Nephron progenitor cell (in vitro differentiated cells): ENCODE results near the gene TLR1.

Experiments
- DNase-seq: peaks from one replicate; pipeline ENCODE4 v3.0.0; 2021
- H3K27ac Mint-ChIP-seq: 2 replicates; pipeline ENCODE4 v1.8.0; 2021; ENCODE audit warnings: mild to moderate bottlenecking, moderate library complexity, mixed read lengths
- H3K27me3 Mint-ChIP-seq: 2 replicates; pipeline ENCODE4 v1.8.0; 2021; ENCODE audit warnings: mild to moderate bottlenecking, low read depth, mixed read lengths; ENCODE audit not compliant: poor library complexity
- H3K36me3 Mint-ChIP-seq: 2 replicates; pipeline ENCODE4 v1.8.0; 2021; ENCODE audit warnings: low read depth, mixed read lengths
- H3K4me1 Mint-ChIP-seq: 2 replicates; pipeline ENCODE4 v1.8.0; 2021; ENCODE audit warnings: mixed read lengths
- H3K4me3 Mint-ChIP-seq: 2 replicates; pipeline ENCODE4 v1.8.0; 2021; ENCODE audit warnings: mild to moderate bottlenecking, moderate library complexity, mixed read lengths
- H3K9me3 Mint-ChIP-seq: 2 replicates; pipeline ENCODE4 v1.8.0; 2021; ENCODE audit warnings: mild to moderate bottlenecking, moderate library complexity, mixed read lengths
- CTCF ChIP-seq: fragments of 200-600 bp; sonication (generic); IDR thresholded peaks from 2 replicates; pipeline ENCODE4 v1.5.0; 2021; ENCODE audit warnings: antibody characterized with exemption

The TLR1 gene

GRCh38 chr4:38822748-38823303 is 18.2 kb upstream of the TLR1 start:
- H3K27me3 Mint-ChIP-seq = peaks cover 14% of the 10 kb centered on the region
- no peaks in the 10 kb centered on the region for H3K36me3 Mint-ChIP-seq
- peaks cover 16% of the 10 kb centered on the region for H3K9me3 Mint-ChIP-seq
- no peak overlapping the region for H3K4me3 Mint-ChIP-seq
- no peaks in the 10 kb centered on the region for H3K4me1 Mint-ChIP-seq
- no peak for TF ChIP-seq CTCF
- DNase-seq = no peak
- H3K27ac Mint-ChIP-seq = no peak overlapping the region

DNA sequence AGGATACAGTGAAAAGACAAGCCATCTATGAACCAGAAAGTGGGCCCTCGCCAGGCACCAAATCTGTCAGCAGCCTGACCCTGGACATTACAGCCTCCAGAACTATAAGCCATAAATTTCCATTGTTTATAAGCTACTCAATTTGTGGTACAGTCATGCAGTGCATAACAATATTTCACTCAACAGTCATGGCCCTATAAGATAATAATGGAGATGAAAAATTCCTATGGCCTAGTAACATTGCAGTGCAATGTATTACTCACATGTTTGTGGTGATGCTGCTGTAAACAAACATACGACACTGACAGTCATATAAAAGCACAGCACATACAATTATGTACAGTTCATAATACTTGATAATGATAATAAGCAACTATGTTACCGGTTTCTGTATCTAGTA is 17.1 kb upstream of the TLR1 start:
- peaks cover 14% of the 10 kb centered on the region for H3K27me3 Mint-ChIP-seq
- H3K36me3 Mint-ChIP-seq = no peaks in the 10 kb centered on the region
- DNase-seq = no peak
- no peak overlapping the region for H3K27ac Mint-ChIP-seq
- peaks cover 16% of the 10 kb centered on the region for H3K9me3 Mint-ChIP-seq
- no peaks in the 10 kb centered on the region for H3K4me1 Mint-ChIP-seq
- H3K4me3 Mint-ChIP-seq = no peak overlapping the region
- TF ChIP-seq CTCF = no peak

DNA sequence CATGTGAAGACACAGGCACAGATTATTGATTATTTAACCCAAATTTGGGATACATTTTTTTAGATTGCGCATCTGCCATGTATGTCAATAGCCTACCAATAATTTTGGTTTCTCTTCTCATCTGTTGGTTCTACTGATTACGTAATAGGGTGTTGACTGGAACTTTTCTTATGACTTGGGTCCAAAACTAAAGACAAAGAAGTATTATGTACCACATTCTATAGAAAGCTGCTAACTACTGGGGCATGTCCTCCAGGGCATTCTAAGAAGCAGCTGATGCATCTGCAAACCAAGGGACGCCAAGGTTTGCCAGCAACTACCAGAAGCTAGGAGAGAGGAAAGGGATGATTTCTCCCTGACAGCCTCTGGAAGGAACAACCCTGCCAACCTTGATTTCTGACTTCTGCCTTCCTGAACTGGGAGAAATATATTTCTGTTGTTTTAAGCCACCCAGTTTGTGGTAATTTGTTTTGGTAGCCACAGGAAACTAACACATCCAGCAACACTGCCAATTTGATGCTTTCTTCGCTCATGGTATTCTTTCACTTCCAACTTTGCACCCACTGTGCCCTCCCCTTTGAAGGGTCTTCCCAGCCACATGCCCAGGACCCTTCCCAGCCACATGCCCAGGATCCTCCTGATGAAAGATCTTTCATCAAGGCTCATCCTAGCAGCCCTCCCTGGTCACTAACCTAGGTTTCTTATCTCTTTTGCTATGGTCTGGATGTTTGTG is 15.9 kb upstream of the TLR1 start:
- H3K9me3 Mint-ChIP-seq = peaks cover 20% of the 10 kb centered on the region
- H3K36me3 Mint-ChIP-seq = no peaks in the 10 kb centered on the region
- H3K4me1 Mint-ChIP-seq = no peaks in the 10 kb centered on the region
- peaks cover 14% of the 10 kb centered on the region for H3K27me3 Mint-ChIP-seq
- no peak for DNase-seq
- no peak for TF ChIP-seq CTCF
- H3K4me3 Mint-ChIP-seq = no peak overlapping the region
- no peak overlapping the region for H3K27ac Mint-ChIP-seq

GRCh38 chr4:38819569-38819968 is 15.0 kb upstream of the TLR1 start:
- Mint-ChIP-seq H3K27me3 (peaks cover 14% of the 10 kb centered on the region), H3K9me3 (peaks cover 25% of the 10 kb centered on the region), H3K4me3 (no peak overlapping the region), H3K36me3 (no peaks in the 10 kb centered on the region), H3K27ac (no peak overlapping the region), H3K4me1 (no peaks in the 10 kb centered on the region)
- DNase-seq = no peak
- TF ChIP-seq CTCF = no peak

DNA sequence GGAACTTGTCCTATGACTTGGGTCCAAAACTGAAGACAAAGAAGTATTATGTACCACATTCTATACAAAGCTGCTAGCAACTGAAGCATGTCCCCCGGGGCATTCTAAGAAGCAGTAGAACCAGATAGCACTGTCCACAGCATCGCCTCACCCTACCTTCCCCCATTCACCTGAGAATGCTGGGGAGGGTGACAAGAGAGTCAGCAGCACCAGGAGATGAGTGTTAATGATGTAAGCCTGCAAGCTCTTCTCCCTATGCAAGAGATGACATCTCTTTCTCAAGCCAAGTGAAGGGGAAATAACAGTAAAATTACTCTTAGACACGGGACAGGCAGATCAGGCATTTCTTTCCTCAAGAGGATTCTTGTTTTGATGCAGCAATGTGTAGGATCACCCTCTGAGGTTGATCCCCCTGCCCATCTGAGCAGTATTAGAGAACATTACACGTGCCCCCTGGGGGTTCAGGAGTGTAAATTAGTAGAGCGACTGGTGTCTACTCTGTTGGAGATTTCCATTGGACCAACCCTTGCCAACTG is 13.9 kb upstream of the TLR1 start:
- Mint-ChIP-seq H3K27ac (no peak overlapping the region), H3K36me3 (no peaks in the 10 kb centered on the region), H3K9me3 (peaks cover 24% of the 10 kb centered on the region), H3K27me3 (peaks cover 11% of the 10 kb centered on the region), H3K4me1 (no peaks in the 10 kb centered on the region), H3K4me3 (no peak overlapping the region)
- TF ChIP-seq CTCF = no peak
- no peak for DNase-seq
